Esophagus squamous epithelium (tissue), 4 donors: Measurements from ENCODE around the gene KCNK3.

Source experiments
- POLR2A ChIP-seq, 4 donors: fragments of 450-650 bp; IDR thresholded peaks; one replicate each; pipeline ENCODE4 v1.6.1; 2017; ENCODE audit warnings: antibody characterized with exemption in 4 of 4, mild to moderate bottlenecking in 4 of 4, moderate library complexity in 3 of 4
- TF ChIP-seq, protein P1 (sequence below), 6 experiments: fragments of 450-650 bp in 4 of 6; fragments of 200-600 bp in 2 of 6; sonication (generic) in 2 of 6; IDR thresholded peaks; one replicate each; pipeline ENCODE4 v1.5.1; 2016 to 2019; ENCODE audit warnings: antibody characterized with exemption in 6 of 6, mild to moderate bottlenecking in 4 of 6, moderate library complexity in 4 of 6

DNA sequence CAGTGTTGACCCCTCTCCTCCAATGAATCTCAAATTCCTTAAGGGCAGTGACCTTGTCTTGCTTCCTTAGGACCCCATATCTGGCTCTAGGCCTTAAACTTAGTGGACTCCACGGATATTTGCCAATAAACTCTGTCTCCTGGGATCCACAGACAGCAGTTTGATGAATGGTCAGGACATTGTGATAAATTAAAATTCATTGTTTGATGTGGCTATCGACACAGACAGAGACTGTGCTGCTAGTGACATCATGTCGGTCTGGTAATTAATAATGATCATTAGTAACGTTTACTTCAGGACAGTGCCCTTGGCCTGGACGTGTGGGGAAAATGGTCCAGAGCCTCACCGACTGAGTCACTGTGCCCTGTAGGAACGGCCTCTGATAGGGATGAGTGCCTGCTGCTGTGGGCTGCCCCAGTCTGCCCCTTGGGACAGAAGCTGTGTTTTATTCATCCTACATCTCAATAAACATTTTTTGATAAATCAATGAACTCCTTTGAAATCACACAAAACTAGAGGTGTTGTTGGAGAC is 66.3 kb downstream of the KCNK3 start:
- TF ChIP-seq, protein P1, sequence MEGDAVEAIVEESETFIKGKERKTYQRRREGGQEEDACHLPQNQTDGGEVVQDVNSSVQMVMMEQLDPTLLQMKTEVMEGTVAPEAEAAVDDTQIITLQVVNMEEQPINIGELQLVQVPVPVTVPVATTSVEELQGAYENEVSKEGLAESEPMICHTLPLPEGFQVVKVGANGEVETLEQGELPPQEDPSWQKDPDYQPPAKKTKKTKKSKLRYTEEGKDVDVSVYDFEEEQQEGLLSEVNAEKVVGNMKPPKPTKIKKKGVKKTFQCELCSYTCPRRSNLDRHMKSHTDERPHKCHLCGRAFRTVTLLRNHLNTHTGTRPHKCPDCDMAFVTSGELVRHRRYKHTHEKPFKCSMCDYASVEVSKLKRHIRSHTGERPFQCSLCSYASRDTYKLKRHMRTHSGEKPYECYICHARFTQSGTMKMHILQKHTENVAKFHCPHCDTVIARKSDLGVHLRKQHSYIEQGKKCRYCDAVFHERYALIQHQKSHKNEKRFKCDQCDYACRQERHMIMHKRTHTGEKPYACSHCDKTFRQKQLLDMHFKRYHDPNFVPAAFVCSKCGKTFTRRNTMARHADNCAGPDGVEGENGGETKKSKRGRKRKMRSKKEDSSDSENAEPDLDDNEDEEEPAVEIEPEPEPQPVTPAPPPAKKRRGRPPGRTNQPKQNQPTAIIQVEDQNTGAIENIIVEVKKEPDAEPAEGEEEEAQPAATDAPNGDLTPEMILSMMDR (IDR thresholded peaks at IDR 0.05) = no peak
- TF ChIP-seq POLR2A (IDR thresholded peaks at IDR 0.05) = no peak
